Tibial nerve (tissue), 3 donors: Measurements from ENCODE around the gene PKHD1.

Experiments
- CTCF ChIP-seq, 5 experiments: fragments of 200-600 bp in 3 of 5; fragments of 450-650 bp in 2 of 5; sonication (generic) in 3 of 5; IDR thresholded peaks; one replicate each; pipeline ENCODE4 v1.5.1; 2016 to 2019; ENCODE audit warnings: antibody characterized with exemption in 5 of 5, mild to moderate bottlenecking in 3 of 5, moderate library complexity in 2 of 5
- POLR2A ChIP-seq, 2 donors: fragments of 450-650 bp; IDR thresholded peaks; one replicate each; pipeline ENCODE4 v1.6.1; 2017; ENCODE audit warnings: antibody characterized with exemption in 2 of 2, mild to moderate bottlenecking in 2 of 2, moderate library complexity in 2 of 2

- no peak for TF ChIP-seq CTCF (IDR thresholded peaks at IDR 0.05)
- TF ChIP-seq POLR2A (IDR thresholded peaks at IDR 0.05): no peak
Measured at GRCh38 chr6:52135217-52135616, 47.8 kb upstream of the PKHD1 start.
